ENCODE results near the gene CACNG8.

Gene CACNG8

GRCh38 chr19:53960886-53961285, 1.9 kb upstream of the CACNG8 start:
- H3K4me3 ChIP-seq (ENCODE audit: low read depth, low read length) = no peak overlapping the region
- no peak for DNase-seq (ENCODE audit: low read depth)

GRCh38 chr19:53961523-53962356, 997 bp upstream of the CACNG8 start:
- no peak for DNase-seq (ENCODE audit: low read depth)
- H3K4me3 ChIP-seq (ENCODE audit: low read depth, low read length) = peak overlapping the region; percentile 30

- DNase-seq (ENCODE audit: low read depth) = no peak
- no peak overlapping the region for H3K4me3 ChIP-seq (ENCODE audit: low read depth, low read length)
Observed at GRCh38 chr19:53965091-53965490, 2.4 kb downstream of the CACNG8 start.

GRCh38 chr19:53966931-53967330, 4.2 kb downstream of the CACNG8 start:
- DNase-seq (ENCODE audit: low read depth) = no peak

GRCh38 chr19:53969366-53969765, 6.6 kb downstream of the CACNG8 start:
- no peak for DNase-seq (ENCODE audit: low read depth)
- no peak overlapping the region for H3K4me3 ChIP-seq (ENCODE audit: low read depth, low read length)

More at GRCh38 chr19:53966931-53967330, 4.2 kb downstream of the CACNG8 start:
- H3K4me3 ChIP-seq (ENCODE audit: low read depth, low read length) = no peak overlapping the region

GRCh38 chr19:53971673-53972072, 8.9 kb downstream of the CACNG8 start:
- no peak for DNase-seq (ENCODE audit: low read depth)
- no peak overlapping the region for H3K4me3 ChIP-seq (ENCODE audit: low read depth, low read length)

- peak overlapping the region; percentile 40 for H3K4me3 ChIP-seq (ENCODE audit: low read depth, low read length)
- DNase-seq (ENCODE audit: low read depth) = peak; percentile 59
Observed at GRCh38 chr19:53977429-53977990, 14.8 kb downstream of the CACNG8 start.

- H3K4me3 ChIP-seq (ENCODE audit: low read depth, low read length) = peak overlapping the region; percentile 40
- DNase-seq (ENCODE audit: low read depth) = peak; percentile 72
Observed at GRCh38 chr19:53977991-53978731, 15.4 kb downstream of the CACNG8 start.

GRCh38 chr19:53978975-53979801, 16.5 kb downstream of the CACNG8 start:
- H3K4me3 ChIP-seq (ENCODE audit: low read depth, low read length) = peak overlapping the region; percentile 42

GRCh38 chr19:53980539-53981375, 18.0 kb downstream of the CACNG8 start:
- H3K4me3 ChIP-seq (ENCODE audit: low read depth, low read length) = peak overlapping the region; percentile 42
- no peak for DNase-seq (ENCODE audit: low read depth)

More at GRCh38 chr19:53978975-53979801, 16.5 kb downstream of the CACNG8 start:
- no peak for DNase-seq (ENCODE audit: low read depth)

- no peak for DNase-seq (ENCODE audit: low read depth)
- H3K4me3 ChIP-seq (ENCODE audit: low read depth, low read length) = no peak overlapping the region
Observed at GRCh38 chr19:53981376-53981951, 18.7 kb downstream of the CACNG8 start.

GRCh38 chr19:53982001-53982451, 19.3 kb downstream of the CACNG8 start:
- H3K4me3 ChIP-seq (ENCODE audit: low read depth, low read length) = peak overlapping the region; percentile 29
- DNase-seq (ENCODE audit: low read depth) = no peak

- H3K4me3 ChIP-seq (ENCODE audit: low read depth, low read length) = no peak overlapping the region
- DNase-seq (ENCODE audit: low read depth) = no peak
Observed at GRCh38 chr19:53982611-53983010, 19.9 kb downstream of the CACNG8 start.

GRCh38 chr19:53983457-53984289, 20.9 kb downstream of the CACNG8 start:
- no peak for DNase-seq (ENCODE audit: low read depth)
- no peak overlapping the region for H3K4me3 ChIP-seq (ENCODE audit: low read depth, low read length)

GRCh38 chr19:53985863-53986262, 23.1 kb downstream of the CACNG8 start:
- no peak overlapping the region for H3K4me3 ChIP-seq (ENCODE audit: low read depth, low read length)
- no peak for DNase-seq (ENCODE audit: low read depth)

- no peak overlapping the region for H3K4me3 ChIP-seq (ENCODE audit: low read depth, low read length)
- no peak for DNase-seq (ENCODE audit: low read depth)
Observed at GRCh38 chr19:53988981-53989380, 26.2 kb downstream of the CACNG8 start.

Data from skeletal muscle cell (primary cell).